ENCODE data around the gene ANTKMT. TPM values are rescaled to one million over a fixed set of nuclear protein-coding genes. Genes with fewer than 3 reads are reported as not detected.
"Not testable (repeated sequence)": the region's sequence is repeated elsewhere in the genome, so short reads cannot be mapped to it uniquely, and the experiment has no call there.

ANTKMT gene
- total and polyA plus RNA-seq, 2 donors from 2014 or later, result 44.1 to 70.4 TPM

GRCh38 chr16:687499-687898, 33.4 kb upstream of the ANTKMT start:
- peaks cover 0 to 31% (median 5%) of the 10 kb centered on the region in 3 donors for H3K4me1 ChIP-seq (ENCODE audit: control insufficient read depth in 2 of 3, insufficient read depth in 2 of 3, low read depth in 1 of 3, low read length in 3 of 3)
- TF ChIP-seq CTCF (IDR thresholded peaks at IDR 0.05; ENCODE audit: borderline replicate concordance, extremely low read depth, insufficient read depth), result no peak
- intact Hi-C loops (cut with DNase I), result no loop called here
- FAIRE-seq (no peak), DNase-seq (no peak)
- H3K4me3 ChIP-seq (ENCODE audit: low read length in 3 of 3), result no peak overlapping the region
- H3K36me3 ChIP-seq (ENCODE audit: control insufficient read depth in 2 of 3, insufficient read depth in 3 of 3, low read length in 3 of 3), result peaks cover 0 to 10% (median 3%) of the 10 kb centered on the region in 3 donors
- no peaks in the 10 kb centered on the region for H3K27me3 ChIP-seq (ENCODE audit: control insufficient read depth, insufficient read depth, low read length)
- H3K27ac ChIP-seq (ENCODE audit: low read depth in 2 of 2, low read length in 2 of 2), result no peak overlapping the region
- no peak overlapping the region for H3K9ac ChIP-seq (ENCODE audit: low read length in 3 of 3)
- H3K9me3 ChIP-seq (ENCODE audit: control insufficient read depth in 2 of 3, insufficient read depth in 1 of 3, low read length in 3 of 3), result no peaks in the 10 kb centered on the region

- DNase-seq (no peak), FAIRE-seq (no peak)
- intact Hi-C loops (cut with DNase I), result no loop called here
- Histone ChIP-seq H3K36me3 (ENCODE audit: control insufficient read depth in 2 of 3, insufficient read depth in 3 of 3, low read length in 3 of 3) (peaks cover 0 to 3% (median 0%) of the 10 kb centered on the region in 3 donors), H3K9me3 (ENCODE audit: control insufficient read depth in 2 of 3, insufficient read depth in 1 of 3, low read length in 3 of 3) (no peaks in the 10 kb centered on the region), H3K27me3 (ENCODE audit: control insufficient read depth, insufficient read depth, low read length) (no peaks in the 10 kb centered on the region), H3K4me3 (ENCODE audit: low read length in 3 of 3) (peak overlapping the region; percentile 12 to 90 (median 75)), H3K27ac (ENCODE audit: low read depth in 2 of 2, low read length in 2 of 2) (no peak overlapping the region), H3K9ac (ENCODE audit: low read length in 3 of 3) (peak overlapping the region; percentile 48 to 93 (median 86)), H3K4me1 (ENCODE audit: control insufficient read depth in 2 of 3, insufficient read depth in 2 of 3, low read depth in 1 of 3, low read length in 3 of 3) (peaks cover 0 to 18% (median 0%) of the 10 kb centered on the region in 3 donors)
- TF ChIP-seq CTCF (IDR thresholded peaks at IDR 0.05; ENCODE audit: borderline replicate concordance, extremely low read depth, insufficient read depth), result no peak
These were observed 31.6 kb upstream of the ANTKMT start for GRCh38 chr16:689175-689897.

GRCh38 chr16:691242-691641, 29.7 kb upstream of the ANTKMT start:
- H3K4me3 ChIP-seq (ENCODE audit: low read length in 3 of 3); H3K9ac ChIP-seq (ENCODE audit: low read length in 3 of 3); H3K27me3 ChIP-seq (ENCODE audit: control insufficient read depth, insufficient read depth, low read length); H3K27ac ChIP-seq (ENCODE audit: low read depth in 2 of 2, low read length in 2 of 2); FAIRE-seq; DNase-seq; intact Hi-C loops (cut with DNase I); H3K9me3 ChIP-seq (ENCODE audit: control insufficient read depth in 2 of 3, insufficient read depth in 1 of 3, low read length in 3 of 3); H3K36me3 ChIP-seq (ENCODE audit: control insufficient read depth in 2 of 3, insufficient read depth in 3 of 3, low read length in 3 of 3): not testable (repeated sequence)
- peaks cover 0 to 17% (median 0%) of the 10 kb centered on the region in 3 donors for H3K4me1 ChIP-seq (ENCODE audit: control insufficient read depth in 2 of 3, insufficient read depth in 2 of 3, low read depth in 1 of 3, low read length in 3 of 3)

- FAIRE-seq, result no peak
- Histone ChIP-seq H3K36me3 (ENCODE audit: control insufficient read depth in 2 of 3, insufficient read depth in 3 of 3, low read length in 3 of 3) (no peaks in the 10 kb centered on the region), H3K9me3 (ENCODE audit: control insufficient read depth in 2 of 3, insufficient read depth in 1 of 3, low read length in 3 of 3) (no peaks in the 10 kb centered on the region), H3K27ac (ENCODE audit: low read depth in 2 of 2, low read length in 2 of 2) (no peak overlapping the region), H3K4me3 (ENCODE audit: low read length in 3 of 3) (no peak overlapping the region), H3K27me3 (ENCODE audit: control insufficient read depth, insufficient read depth, low read length) (peaks cover 4% of the 10 kb centered on the region), H3K9ac (ENCODE audit: low read length in 3 of 3) (no peak overlapping the region), H3K4me1 (ENCODE audit: control insufficient read depth in 2 of 3, insufficient read depth in 2 of 3, low read depth in 1 of 3, low read length in 3 of 3) (peaks cover 0 to 17% (median 0%) of the 10 kb centered on the region in 3 donors)
- TF ChIP-seq CTCF (IDR thresholded peaks at IDR 0.05; ENCODE audit: borderline replicate concordance, extremely low read depth, insufficient read depth), result no peak
- intact Hi-C loops (cut with DNase I), result no loop called here
- DNase-seq, result no peak
These were observed 28.4 kb upstream of the ANTKMT start for GRCh38 chr16:692356-693108.

Measured in kidney (tissue), 14 donors.